Caco-2 (cell line): ENCODE results near the gene CNR1. TPM values are rescaled to one million over a fixed set of nuclear protein-coding genes. Genes with fewer than 3 reads are reported as not detected.

ENCODE experiments used
- BruUV-seq: library from RNA; stranded (reverse); fragments of 400-500 nt; replicated peaks from 2 replicates; lab custom pipeline; 2021; lab: Mats Ljungman, UMichigan
- CTCF ChIA-PET: fragments of 300-600 bp; sonication (Branson Sonifier 250); formaldehyde crosslinking; loops from one replicate; lab custom pipeline; 2022; ENCODE audit warnings: antibody characterized with exemption; lab: Charles Lee
- POLR2A ChIA-PET: fragments of 300-600 bp; sonication (Branson Sonifier 250); formaldehyde crosslinking; loops from one replicate; lab custom pipeline; 2022; ENCODE audit warnings: antibody characterized with exemption; lab: Charles Lee
- DNase-seq, 2 experiments: peaks; one replicate each; pipeline versions ENCODE4 v3.0.0 to v3.0.0-alpha.2; 2020 to 2022
- H3K27me3 ChIP-seq: replicated peaks from 2 replicates; pipeline ENCODE4 v1.6.0; 2011; ENCODE audit warnings: low read length; ENCODE audit not compliant: control insufficient read depth, insufficient read depth
- H3K36me3 ChIP-seq: 2 replicates; pipeline ENCODE4 v1.5.1; 2011; ENCODE audit warnings: low read length; ENCODE audit not compliant: control insufficient read depth, insufficient read depth
- H3K4me1 ChIP-seq: fragments of 250-450 bp; sonication (Bioruptor Pico); 2 replicates; pipeline ENCODE4 v1.5.1; 2020; ENCODE audit warnings: mild to moderate bottlenecking
- H3K4me3 ChIP-seq: 2 replicates; pipeline ENCODE4 v1.5.1; 2011; ENCODE audit warnings: low read depth, mild to moderate bottlenecking, control low read depth, low read length
- H3K9me3 ChIP-seq: fragments of 250-450 bp; sonication (Bioruptor Pico); 2 replicates; pipeline ENCODE4 v1.5.1; 2020; ENCODE audit warnings: mild to moderate bottlenecking, moderate library complexity
- H3K27ac Mint-ChIP-seq: one replicate; pipeline ENCODE4 v1.8.0; 2022; ENCODE audit warnings: mixed read lengths; ENCODE audit not compliant: unreplicated experiment
- H3K27me3 Mint-ChIP-seq: one replicate; pipeline ENCODE4 v1.8.0; 2022; ENCODE audit warnings: mixed read lengths; ENCODE audit not compliant: insufficient read depth, unreplicated experiment
- H3K36me3 Mint-ChIP-seq: one replicate; pipeline ENCODE4 v1.8.0; 2022; ENCODE audit warnings: mild to moderate bottlenecking, mixed read lengths; ENCODE audit not compliant: insufficient read depth, unreplicated experiment
- H3K4me1 Mint-ChIP-seq: one replicate; pipeline ENCODE4 v1.8.0; 2022; ENCODE audit warnings: low read depth, mixed read lengths; ENCODE audit not compliant: unreplicated experiment
- H3K4me3 Mint-ChIP-seq: one replicate; pipeline ENCODE4 v1.8.0; 2022; ENCODE audit warnings: mild to moderate bottlenecking, moderate library complexity, mixed read lengths; ENCODE audit not compliant: unreplicated experiment
- H3K9me3 Mint-ChIP-seq: one replicate; pipeline ENCODE4 v1.8.0; 2022; ENCODE audit warnings: mixed read lengths; ENCODE audit not compliant: unreplicated experiment
- CTCF ChIP-seq, 2 experiments: fragments of 200-600 bp in 1 of 2; IDR thresholded peaks; 1 replicate in 1 of 2; 2 replicates in 1 of 2; pipeline versions ENCODE4 v1.5.1 to v1.8.0; 2011 to 2022; ENCODE audit warnings: antibody characterized with exemption in 1 of 2, control low read depth in 1 of 2, inconsistent platforms in 1 of 2, low read depth in 1 of 2, low read length in 1 of 2, mild to moderate bottlenecking in 1 of 2, moderate library complexity in 1 of 2; ENCODE audit not compliant: insufficient read depth in 1 of 2, severe bottlenecking in 1 of 2, unreplicated experiment in 1 of 2
- intact Hi-C: fragments of 100-400 bp; cut with micrococcal nuclease; formaldehyde crosslinking; loops from one replicate; pipeline ENCODE4 v1.10.0; 2022; ENCODE audit not compliant: unreplicated experiment
- total RNA-seq: library from RNA; stranded (reverse); gene quantifications from 2 replicates; pipeline ENCODE4 v1.2.3, GENCODE V29; 2022

Gene CNR1
- total RNA-seq, 1 experiment from 2014 or later: not detected

DNA sequence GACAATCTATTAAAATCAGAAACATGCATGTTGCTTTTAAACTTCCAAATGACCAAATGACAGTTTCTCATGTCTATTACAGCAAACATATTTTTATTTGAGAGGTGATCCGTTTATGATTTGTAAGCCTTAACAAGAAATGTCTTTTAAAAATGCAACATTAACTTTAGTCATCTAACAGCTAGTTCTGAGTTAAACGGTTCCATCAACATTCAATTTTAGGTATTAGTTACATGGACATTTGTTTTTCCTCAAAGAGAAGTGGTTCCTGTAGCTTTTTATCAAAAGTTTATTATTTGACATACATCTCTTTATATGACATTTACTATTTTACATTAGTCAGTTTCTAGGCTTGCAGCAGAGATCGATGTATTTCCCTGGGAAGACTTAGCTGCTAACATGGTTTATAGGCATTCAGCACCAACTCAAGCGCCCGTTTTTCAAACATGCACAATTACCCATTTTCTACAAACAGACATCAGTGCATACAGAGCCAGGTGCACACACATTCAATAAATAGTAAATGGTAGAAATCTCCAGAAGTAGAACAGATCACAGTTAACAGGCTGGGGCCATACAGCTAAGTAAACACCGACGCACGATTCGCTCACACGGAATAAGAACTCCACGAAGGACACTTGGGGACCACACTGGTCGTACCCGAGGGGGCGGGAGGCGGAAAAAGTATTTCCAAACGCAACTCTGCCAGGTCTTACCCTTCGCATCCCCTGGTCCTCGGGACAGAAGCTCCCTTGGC, 882 bp downstream of the CNR1 start:
- Histone ChIP-seq H3K36me3 (no peaks in the 10 kb centered on the region), H3K27me3 (peaks cover 2% of the 10 kb centered on the region; the same call in 1 of the 2 replicates), H3K4me3 (peak overlapping the region; percentile 43), H3K9me3 (no peaks in the 10 kb centered on the region), H3K4me1 (0 out of 2 replicates have a peak, but pooled peaks cover 5% of the 10 kb centered on the region)
- H3K36me3 Mint-ChIP-seq: no peaks in the 10 kb centered on the region
- intact Hi-C loops: loop anchor here (5.0 kb wide), 2 partner anchors 238 to 333 kb away; no protein-coding TSS in a partner anchor
- peaks cover 6% of the 10 kb centered on the region for H3K4me1 Mint-ChIP-seq
- no peak for DNase-seq
- BruUV-seq: no TSS peak
- no peak overlapping the region for H3K27ac Mint-ChIP-seq
- POLR2A ChIA-PET: no interaction called here
- CTCF ChIA-PET: no interaction called here
- peaks cover 31% of the 10 kb centered on the region for H3K27me3 Mint-ChIP-seq
- no peak for TF ChIP-seq CTCF (IDR thresholded peaks at IDR 0.05; ENCODE audit: insufficient read depth in 1 of 2, low read depth in 1 of 2, low read length in 1 of 2, severe bottlenecking in 1 of 2, unreplicated experiment in 1 of 2)
- H3K4me3 Mint-ChIP-seq: peak overlapping the region; percentile 73
- H3K9me3 Mint-ChIP-seq: no peaks in the 10 kb centered on the region

DNA sequence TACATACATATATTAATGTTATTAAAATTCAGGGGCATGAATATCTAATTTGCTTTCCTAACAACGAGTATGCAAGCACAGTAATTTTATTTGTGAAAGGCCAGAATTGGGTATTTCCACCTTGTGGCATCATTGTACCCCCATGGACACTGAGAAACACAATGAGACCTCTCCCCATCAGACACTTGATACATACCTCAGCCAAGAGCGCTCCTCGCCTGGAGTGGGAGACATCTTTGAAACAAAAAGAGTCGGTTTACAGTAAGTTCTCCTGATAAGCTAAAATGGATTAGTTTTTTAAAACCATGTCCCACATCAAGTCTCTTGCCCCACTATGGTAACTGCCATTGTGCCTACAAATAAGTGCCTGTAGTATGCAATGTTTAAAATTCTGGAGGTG, 2.1 kb downstream of the CNR1 start:
- H3K4me1 ChIP-seq: 0 out of 2 replicates have a peak, but pooled peaks cover 5% of the 10 kb centered on the region
- H3K4me3 ChIP-seq: no peak overlapping the region
- no peaks in the 10 kb centered on the region for H3K9me3 ChIP-seq
- no peak for DNase-seq
- Mint-ChIP-seq H3K9me3 (no peaks in the 10 kb centered on the region), H3K27ac (no peak overlapping the region), H3K4me1 (peaks cover 6% of the 10 kb centered on the region), H3K36me3 (no peaks in the 10 kb centered on the region), H3K27me3 (peaks cover 28% of the 10 kb centered on the region), H3K4me3 (no peak overlapping the region)
- peaks cover 2% of the 10 kb centered on the region; the same call in 1 of the 2 replicates for H3K27me3 ChIP-seq
- intact Hi-C loops: no loop called here
- CTCF ChIA-PET: no interaction called here
- TF ChIP-seq CTCF (IDR thresholded peaks at IDR 0.05; ENCODE audit: insufficient read depth in 1 of 2, low read depth in 1 of 2, low read length in 1 of 2, severe bottlenecking in 1 of 2, unreplicated experiment in 1 of 2): no peak
- BruUV-seq: no TSS peak
- no peaks in the 10 kb centered on the region for H3K36me3 ChIP-seq
- POLR2A ChIA-PET: no interaction called here

DNA sequence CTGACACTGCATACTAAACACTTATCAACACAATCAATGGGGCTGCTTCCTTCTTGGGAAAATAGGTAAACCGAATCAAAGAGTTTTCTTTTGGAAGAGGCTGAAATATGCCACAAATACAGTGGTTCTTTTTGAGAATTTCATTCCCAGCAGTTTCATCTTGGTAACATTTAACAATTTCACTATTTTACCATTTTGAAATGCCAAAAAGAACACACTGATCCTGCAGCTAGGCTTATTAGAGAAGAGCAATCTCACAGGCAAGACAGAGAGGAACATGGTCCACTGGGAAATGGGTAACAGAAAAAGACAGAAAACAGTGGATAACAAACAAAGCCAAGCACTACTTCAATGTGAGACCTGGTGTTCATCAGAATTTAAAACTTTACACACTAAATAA, 2.5 kb downstream of the CNR1 start:
- Mint-ChIP-seq H3K27me3 (peaks cover 25% of the 10 kb centered on the region), H3K36me3 (no peaks in the 10 kb centered on the region), H3K4me3 (no peak overlapping the region), H3K9me3 (no peaks in the 10 kb centered on the region), H3K4me1 (peaks cover 6% of the 10 kb centered on the region), H3K27ac (no peak overlapping the region)
- TF ChIP-seq CTCF (IDR thresholded peaks at IDR 0.05; ENCODE audit: insufficient read depth in 1 of 2, low read depth in 1 of 2, low read length in 1 of 2, severe bottlenecking in 1 of 2, unreplicated experiment in 1 of 2): no peak
- ChIA-PET POLR2A (no interaction called here), CTCF (no interaction called here)
- Histone ChIP-seq H3K4me3 (no peak overlapping the region), H3K4me1 (0 out of 2 replicates have a peak, but pooled peaks cover 5% of the 10 kb centered on the region), H3K27me3 (peaks cover 2% of the 10 kb centered on the region; the same call in 1 of the 2 replicates), H3K36me3 (no peaks in the 10 kb centered on the region), H3K9me3 (no peaks in the 10 kb centered on the region)
- no TSS peak for BruUV-seq
- intact Hi-C loops: no loop called here
- DNase-seq: no peak
